ENCODE results near the gene CDYL. TPM values are rescaled to one million over a fixed set of nuclear protein-coding genes. Genes with fewer than 3 reads are reported as not detected.

Gene CDYL
- total RNA-seq, result 9.0 and 12.1 TPM in 2 replicates

DNA sequence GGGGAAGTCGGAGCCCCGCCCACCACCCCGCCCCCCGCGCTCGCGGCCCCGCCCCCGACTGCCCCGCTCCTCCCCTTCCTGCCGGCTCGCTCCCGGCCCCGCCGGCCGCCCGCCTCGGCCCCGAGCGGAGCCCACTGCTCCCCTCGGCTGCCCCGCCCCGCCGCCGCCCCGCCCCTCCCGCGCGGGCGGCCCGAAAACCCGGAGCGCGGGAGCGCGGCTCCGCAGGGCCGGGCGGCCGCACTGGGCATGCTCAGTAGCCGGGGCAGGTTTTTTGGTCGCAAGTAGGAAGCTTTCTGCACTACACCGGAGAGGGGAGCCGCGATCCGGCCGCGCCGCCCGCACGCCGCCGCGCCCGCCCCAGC is at the start of gene CDYL:
Gene CDYL (plus strand): TSS at position 274 of the 362 bp plus-strand sequence. CDS start 380 bp downstream, outside the sequence.

GRCh38 chr6:5003604-5004372 is 227.6 kb downstream of the CDYL start, which contains the start of gene RPP40:
RPP40 (minus strand) TSS chr6:5004037; CDS start chr6:5004002, 35 bp downstream.

Other genes with a start within 250 kb of the CDYL start
- 7.6 and 9.5 TPM in 2 replicates for gene RPP40, start 227.6 kb downstream of the CDYL start, total RNA-seq